GM10266 (cell line): ENCODE results near the gene ZBTB45.
"Not testable (repeated sequence)": the region's sequence is repeated elsewhere in the genome, so short reads cannot be mapped to it uniquely, and the experiment has no call there.

ENCODE experiments used
- DNase-seq: peaks from one replicate; pipeline ENCODE4 v3.0.0; 2012; ENCODE audit errors: extremely low spot score
- TF ChIP-seq, protein P1 (sequence below): IDR thresholded peaks from 2 replicates; pipeline ENCODE4 v1.5.1; 2012; ENCODE audit warnings: mild to moderate bottlenecking, low read depth; ENCODE audit not compliant: control insufficient read depth, insufficient read depth; ENCODE audit errors: missing control alignments

The ZBTB45 gene

DNA sequence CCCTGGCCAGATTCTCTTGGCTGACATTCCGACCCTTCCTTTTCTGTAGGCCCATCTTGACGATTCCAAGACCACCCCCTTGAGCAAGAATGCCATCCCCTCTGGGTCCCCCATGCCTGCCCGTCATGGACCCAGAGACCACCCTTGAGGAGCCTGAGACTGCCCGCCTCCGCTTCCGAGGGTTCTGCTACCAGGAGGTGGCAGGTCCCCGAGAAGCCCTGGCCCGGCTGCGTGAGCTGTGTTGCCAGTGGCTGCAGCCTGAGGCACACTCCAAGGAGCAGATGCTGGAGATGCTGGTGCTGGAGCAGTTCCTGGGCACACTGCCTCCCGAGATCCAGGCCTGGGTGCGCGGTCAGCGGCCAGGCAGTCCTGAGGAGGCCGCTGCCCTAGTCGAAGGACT is 42.5 kb downstream of the ZBTB45 start:
- no peak for DNase-seq
- TF ChIP-seq, protein P1, sequence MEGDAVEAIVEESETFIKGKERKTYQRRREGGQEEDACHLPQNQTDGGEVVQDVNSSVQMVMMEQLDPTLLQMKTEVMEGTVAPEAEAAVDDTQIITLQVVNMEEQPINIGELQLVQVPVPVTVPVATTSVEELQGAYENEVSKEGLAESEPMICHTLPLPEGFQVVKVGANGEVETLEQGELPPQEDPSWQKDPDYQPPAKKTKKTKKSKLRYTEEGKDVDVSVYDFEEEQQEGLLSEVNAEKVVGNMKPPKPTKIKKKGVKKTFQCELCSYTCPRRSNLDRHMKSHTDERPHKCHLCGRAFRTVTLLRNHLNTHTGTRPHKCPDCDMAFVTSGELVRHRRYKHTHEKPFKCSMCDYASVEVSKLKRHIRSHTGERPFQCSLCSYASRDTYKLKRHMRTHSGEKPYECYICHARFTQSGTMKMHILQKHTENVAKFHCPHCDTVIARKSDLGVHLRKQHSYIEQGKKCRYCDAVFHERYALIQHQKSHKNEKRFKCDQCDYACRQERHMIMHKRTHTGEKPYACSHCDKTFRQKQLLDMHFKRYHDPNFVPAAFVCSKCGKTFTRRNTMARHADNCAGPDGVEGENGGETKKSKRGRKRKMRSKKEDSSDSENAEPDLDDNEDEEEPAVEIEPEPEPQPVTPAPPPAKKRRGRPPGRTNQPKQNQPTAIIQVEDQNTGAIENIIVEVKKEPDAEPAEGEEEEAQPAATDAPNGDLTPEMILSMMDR, result no peak

- TF ChIP-seq, protein P1, result no peak
- no peak for DNase-seq
These were observed 43.1 kb downstream of the ZBTB45 start for GRCh38 chr19:58476498-58477015.

DNA sequence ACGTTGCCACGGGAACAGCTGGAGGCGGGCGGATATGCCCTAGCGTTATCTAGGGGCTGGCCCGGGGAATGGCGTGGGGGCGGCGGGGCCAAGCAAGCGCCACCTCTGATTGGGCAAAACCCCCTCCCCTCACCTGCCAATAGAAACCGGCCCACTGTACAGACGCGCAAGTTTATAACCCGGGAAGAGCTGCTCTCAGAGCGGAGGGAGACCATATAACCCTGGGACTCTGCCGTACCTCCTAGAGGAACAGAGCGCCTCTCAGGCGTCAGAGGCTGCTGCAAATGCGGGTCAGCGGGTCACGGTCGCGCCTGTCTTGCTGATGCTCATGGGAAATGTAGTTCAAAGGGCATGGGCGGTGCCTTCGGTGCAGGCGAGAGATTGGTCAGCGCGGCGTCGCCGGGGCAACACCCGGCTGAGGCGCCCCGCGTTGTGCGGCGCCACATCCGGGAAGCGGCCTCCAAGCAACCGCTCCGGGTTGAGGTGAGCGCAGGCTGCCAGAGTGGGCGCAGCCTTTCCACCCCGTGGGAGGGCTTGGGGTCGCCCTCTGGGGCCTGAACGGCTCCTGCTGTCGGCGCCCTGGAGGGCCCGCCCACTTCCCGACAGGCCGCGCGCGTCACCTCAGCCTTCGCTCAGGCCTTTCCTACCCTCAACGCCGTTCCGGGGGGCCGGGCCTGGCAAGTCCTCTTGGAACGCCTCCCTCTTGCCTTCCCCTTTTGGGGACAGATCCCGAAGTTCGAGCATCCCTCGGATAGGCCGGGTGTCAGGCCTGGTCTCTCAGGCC is 43.7 kb downstream of the ZBTB45 start, which contains the start of gene ZNF446:
Gene ZNF446, plus strand, starts transcription at position 639 of the 784 bp plus-strand sequence. CDS start 867 bp downstream, outside the sequence.
- DNase-seq, result peak; percentile 97
- TF ChIP-seq, protein P1, result no peak

GRCh38 chr19:58474997-58475713 is 44.5 kb downstream of the ZBTB45 start:
- DNase-seq, result no peak
- TF ChIP-seq, protein P1, result no peak

DNA sequence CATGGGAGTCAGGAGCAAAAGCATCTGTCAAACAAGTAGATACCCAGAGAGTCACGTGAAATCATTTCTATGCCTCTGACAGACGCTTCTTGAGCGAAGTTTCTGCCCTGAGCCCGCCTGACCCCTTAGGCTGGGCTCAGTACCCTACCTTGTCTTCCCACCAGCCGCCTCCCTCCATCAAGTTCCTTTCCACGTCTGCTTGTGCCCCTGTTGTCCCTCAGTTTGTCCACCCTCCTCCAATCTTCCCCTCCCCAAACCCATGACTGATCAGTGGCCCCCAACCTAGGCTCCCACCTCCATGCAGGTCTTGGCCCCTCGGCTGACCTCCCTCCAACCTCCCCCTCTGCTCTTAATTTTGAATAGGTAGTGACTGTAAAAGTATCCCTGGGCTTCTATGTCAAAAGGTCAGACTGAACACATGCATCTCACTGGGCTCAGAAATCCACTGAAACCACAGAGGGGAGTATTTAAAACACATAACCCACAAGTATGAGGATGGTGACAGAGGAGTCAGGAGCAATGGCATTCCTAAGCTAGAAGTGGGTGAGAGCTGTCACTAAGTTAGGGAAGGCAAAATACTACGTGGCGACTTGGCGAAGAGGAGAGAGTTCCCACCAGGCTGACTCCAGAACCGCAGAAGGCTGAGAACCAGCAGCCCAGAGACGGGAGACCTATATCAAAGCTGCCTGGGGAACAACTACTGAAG is 45.2 kb downstream of the ZBTB45 start:
- no peak for DNase-seq
- TF ChIP-seq, protein P1, result no peak

GRCh38 chr19:58473775-58474174 is 45.8 kb downstream of the ZBTB45 start:
- TF ChIP-seq, protein P1, result no peak
- DNase-seq, result no peak

DNA sequence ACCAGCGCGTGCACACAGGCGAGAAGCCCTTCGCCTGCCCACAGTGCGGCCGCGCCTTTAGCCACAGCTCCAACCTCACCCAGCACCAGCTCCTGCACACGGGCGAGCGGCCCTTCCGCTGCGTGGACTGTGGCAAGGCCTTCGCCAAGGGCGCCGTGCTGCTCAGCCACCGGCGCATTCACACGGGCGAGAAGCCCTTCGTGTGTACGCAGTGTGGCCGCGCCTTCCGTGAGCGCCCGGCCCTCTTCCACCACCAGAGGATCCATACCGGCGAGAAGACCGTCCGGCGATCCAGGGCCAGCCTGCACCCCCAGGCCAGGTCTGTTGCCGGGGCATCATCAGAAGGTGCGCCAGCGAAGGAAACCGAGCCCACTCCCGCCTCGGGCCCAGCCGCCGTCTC is 47.9 kb downstream of the ZBTB45 start:
- DNase-seq, result no peak
- TF ChIP-seq, protein P1, result no peak

DNA sequence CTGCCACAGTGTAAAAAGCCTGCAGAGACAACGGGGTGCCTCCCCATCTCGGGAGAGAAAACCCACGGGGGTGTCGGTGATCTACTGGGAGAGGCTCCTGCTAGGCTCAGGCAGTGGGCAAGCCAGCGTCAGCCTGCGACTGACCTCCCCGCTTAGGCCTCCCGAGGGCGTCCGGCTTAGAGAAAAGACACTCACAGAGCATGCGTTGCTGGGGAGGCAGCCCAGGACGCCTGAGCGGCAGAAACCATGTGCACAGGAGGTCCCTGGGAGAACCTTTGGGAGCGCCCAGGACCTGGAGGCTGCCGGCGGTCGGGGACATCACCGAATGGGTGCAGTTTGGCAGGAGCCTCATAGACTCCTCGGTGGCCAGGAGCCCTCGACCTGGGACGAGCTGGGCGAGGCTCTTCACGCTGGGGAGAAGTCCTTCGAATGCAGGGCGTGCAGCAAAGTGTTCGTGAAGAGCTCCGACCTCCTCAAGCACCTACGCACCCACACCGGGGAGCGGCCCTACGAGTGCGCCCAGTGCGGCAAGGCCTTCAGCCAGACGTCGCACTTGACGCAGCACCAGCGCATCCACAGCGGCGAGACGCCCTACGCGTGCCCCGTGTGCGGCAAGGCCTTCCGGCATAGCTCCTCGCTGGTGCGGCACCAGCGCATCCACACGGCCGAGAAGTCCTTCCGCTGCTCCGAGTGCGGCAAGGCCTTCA is 48.6 kb downstream of the ZBTB45 start:
- not testable (repeated sequence) for DNase-seq
